Stimulated activated CD8-positive, alpha-beta memory T cell treated with anti-CD3 and anti-CD28 coated beads, Interleukin-7, amount 100 ng/mL, for 24 hours (primary cell): ENCODE measurements around the gene LMCD1.

Experiments used
- DNase-seq: peaks from one replicate; pipeline ENCODE4 v3.0.0-alpha.2; 2020; ENCODE audit warnings: low read depth

LMCD1 gene

DNA sequence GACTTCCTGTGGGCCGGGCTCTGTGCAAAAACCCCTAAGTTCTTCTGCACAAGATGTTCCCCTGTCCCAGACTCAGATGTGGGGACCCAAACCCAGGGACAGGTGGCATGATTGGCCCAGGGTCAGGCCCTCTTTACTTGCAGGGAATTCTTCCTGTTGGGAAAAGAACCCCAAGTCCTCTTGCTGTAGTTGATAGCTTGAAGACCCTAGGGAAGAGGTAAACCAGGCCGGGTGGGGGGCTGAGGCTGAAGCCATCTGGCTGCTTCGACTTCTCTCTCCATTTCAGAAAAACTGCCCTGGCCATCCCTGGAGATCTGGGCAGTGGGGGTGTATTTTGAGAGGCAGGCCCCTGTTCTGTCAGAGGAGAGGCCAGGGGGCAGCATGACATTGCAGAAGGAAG is 119.5 kb downstream of the LMCD1 start:
- DNase-seq: no peak

DNA sequence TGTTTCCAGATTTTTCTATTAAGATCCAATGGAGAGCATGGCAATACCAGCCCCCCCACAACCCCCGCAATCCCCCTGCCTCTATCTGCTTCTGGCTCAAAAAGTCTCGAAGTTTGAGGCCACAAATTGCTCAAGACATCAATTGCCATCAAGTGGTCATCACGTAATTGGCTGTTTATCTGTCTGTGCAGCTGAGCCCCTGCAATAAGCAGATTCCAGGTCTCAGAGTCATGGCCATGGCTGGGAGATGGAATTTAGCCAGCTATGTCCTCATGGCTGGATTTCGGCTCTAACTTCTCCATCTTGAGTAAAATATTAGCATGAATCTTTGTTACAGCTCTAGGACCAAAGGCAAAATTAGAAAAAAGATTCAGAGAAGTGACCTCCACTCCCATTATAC is 120.2 kb downstream of the LMCD1 start:
- DNase-seq: no peak

DNA sequence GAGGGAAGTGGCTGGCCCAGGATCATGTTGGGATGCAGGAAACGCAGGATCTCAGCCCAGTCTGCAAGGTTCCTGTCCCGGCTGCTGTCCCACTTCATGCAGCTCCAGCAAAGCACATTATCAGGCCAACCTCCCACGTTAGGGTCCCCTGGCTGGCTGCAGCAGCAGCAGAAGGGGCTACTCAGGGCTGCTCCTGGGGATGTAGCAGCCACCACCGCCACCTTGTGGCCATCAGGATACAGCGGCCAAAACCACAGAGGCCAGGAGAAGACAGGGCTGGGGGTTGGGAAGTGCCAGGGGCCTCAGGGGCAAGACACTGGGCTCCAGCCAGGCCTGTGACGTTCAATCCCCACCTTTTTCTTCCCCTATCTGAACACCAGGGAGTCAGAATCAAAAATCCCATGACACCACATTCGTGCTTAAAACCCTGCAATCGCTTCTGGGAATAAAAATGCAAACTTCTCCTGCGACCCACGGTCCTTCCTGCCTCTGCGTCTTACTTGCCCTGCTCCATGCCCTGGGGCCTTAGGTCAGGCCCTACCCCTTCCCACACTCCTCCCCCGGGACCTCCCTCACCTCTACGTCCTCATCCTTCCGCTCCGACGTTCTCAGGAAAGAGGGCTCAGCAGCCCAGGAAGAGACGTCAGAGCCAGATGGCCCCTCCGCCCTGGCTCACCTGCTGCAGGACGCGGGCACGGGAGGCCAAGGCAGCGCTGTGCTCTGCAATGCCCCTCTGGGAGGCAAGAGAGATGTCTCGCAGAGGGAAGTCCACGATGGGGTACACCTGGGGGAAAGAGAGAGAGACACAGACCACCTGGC is 121.5 kb downstream of the LMCD1 start:
- no peak for DNase-seq

DNA sequence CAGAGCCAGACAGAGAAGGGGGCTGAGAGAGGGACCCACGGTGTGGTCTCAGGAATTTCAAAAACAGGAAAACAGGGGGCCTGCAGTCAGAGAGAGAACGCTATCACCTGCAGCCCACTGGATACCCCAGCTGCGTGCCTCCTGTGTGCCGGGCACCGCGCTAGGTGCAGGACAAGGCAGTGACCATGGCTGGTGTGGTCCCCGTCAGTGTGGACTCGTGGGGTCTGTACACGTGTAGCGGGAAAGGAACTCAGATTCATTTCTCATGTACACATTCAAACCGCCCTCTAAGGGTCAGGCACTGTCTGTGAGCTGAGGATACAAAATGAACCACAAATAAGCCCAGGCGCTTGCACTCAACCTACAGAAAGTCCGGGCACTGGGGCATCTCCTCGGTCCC is 122.1 kb downstream of the LMCD1 start:
- DNase-seq: no peak
